Neural crest cell (in vitro differentiated cells): ENCODE data around the gene PSMG4. TPM values are rescaled to one million over a fixed set of nuclear protein-coding genes. Genes with fewer than 3 reads are reported as not detected.

Experiments
- DNase-seq: peaks from one replicate; pipeline ENCODE4 v3.0.0; 2021; ENCODE audit warnings: low read depth, mixed read lengths, low spot score
- H3K27ac Mint-ChIP-seq: one replicate; pipeline ENCODE4 v1.8.0; 2021; ENCODE audit warnings: mild to moderate bottlenecking, mixed read lengths; ENCODE audit not compliant: unreplicated experiment
- H3K27me3 Mint-ChIP-seq: 2 replicates; pipeline ENCODE4 v1.8.0; 2021; ENCODE audit warnings: low read depth, mild to moderate bottlenecking, mixed read lengths
- H3K36me3 Mint-ChIP-seq: 2 replicates; pipeline ENCODE4 v1.8.0; 2021; ENCODE audit warnings: low read depth, mild to moderate bottlenecking, mixed read lengths
- H3K4me1 Mint-ChIP-seq: 2 replicates; pipeline ENCODE4 v1.8.0; 2021; ENCODE audit warnings: mixed read lengths
- H3K4me3 Mint-ChIP-seq: one replicate; pipeline ENCODE4 v1.8.0; 2021; ENCODE audit warnings: mild to moderate bottlenecking, mixed read lengths
- H3K9me3 Mint-ChIP-seq: 2 replicates; pipeline ENCODE4 v1.8.0; 2021; ENCODE audit warnings: mixed read lengths
- CTCF ChIP-seq: fragments of 200-600 bp; sonication (generic); conservative IDR thresholded peaks from 2 replicates; pipeline ENCODE4 v1.5.0; 2021; ENCODE audit warnings: antibody characterized with exemption, mild to moderate bottlenecking
- total RNA-seq: library from RNA; stranded (reverse); gene quantifications from 2 replicates; pipeline ENCODE4 v1.2.1, GENCODE V29; 2021

PSMG4 gene
- total RNA-seq, 1 donor from 2014 or later, result 27.9 TPM

- Mint-ChIP-seq H3K9me3 (no peaks in the 10 kb centered on the region), H3K36me3 (peaks cover 5% of the 10 kb centered on the region), H3K27me3 (no peaks in the 10 kb centered on the region), H3K4me1 (peaks cover 36% of the 10 kb centered on the region), H3K4me3 (peak overlapping the region; percentile 36), H3K27ac (no peak overlapping the region)
- DNase-seq, result no peak
- no peak for TF ChIP-seq CTCF
Observed at GRCh38 chr6:3280091-3280490, 21.3 kb downstream of the PSMG4 start.

GRCh38 chr6:3280866-3281465 is 22.2 kb downstream of the PSMG4 start:
- no peak for TF ChIP-seq CTCF
- Mint-ChIP-seq H3K36me3 (peaks cover 7% of the 10 kb centered on the region), H3K9me3 (no peaks in the 10 kb centered on the region), H3K27me3 (no peaks in the 10 kb centered on the region), H3K4me1 (peaks cover 45% of the 10 kb centered on the region), H3K27ac (peak overlapping the region; percentile 71), H3K4me3 (no peak overlapping the region)
- DNase-seq, result no peak

- H3K36me3 Mint-ChIP-seq, result peaks cover 7% of the 10 kb centered on the region
- TF ChIP-seq CTCF, result no peak
Observed at GRCh38 chr6:3281631-3282475, 23.1 kb downstream of the PSMG4 start.

GRCh38 chr6:3282476-3283236 is 23.9 kb downstream of the PSMG4 start:
- no peak for DNase-seq
- no peak for TF ChIP-seq CTCF
- H3K27ac Mint-ChIP-seq, result no peak overlapping the region
- H3K27me3 Mint-ChIP-seq, result no peaks in the 10 kb centered on the region
- peaks cover 7% of the 10 kb centered on the region for H3K36me3 Mint-ChIP-seq
- H3K4me3 Mint-ChIP-seq, result peak overlapping the region; percentile 18
- H3K4me1 Mint-ChIP-seq, result peaks cover 54% of the 10 kb centered on the region
- no peaks in the 10 kb centered on the region for H3K9me3 Mint-ChIP-seq

More at GRCh38 chr6:3281631-3282475, 23.1 kb downstream of the PSMG4 start:
- Mint-ChIP-seq H3K9me3 (no peaks in the 10 kb centered on the region), H3K27me3 (no peaks in the 10 kb centered on the region), H3K4me1 (peaks cover 52% of the 10 kb centered on the region), H3K27ac (no peak overlapping the region), H3K4me3 (peak overlapping the region; percentile 24)
- no peak for DNase-seq

- no peak overlapping the region for H3K4me3 Mint-ChIP-seq
- no peak overlapping the region for H3K27ac Mint-ChIP-seq
- H3K36me3 Mint-ChIP-seq, result peaks cover 7% of the 10 kb centered on the region
Observed at GRCh38 chr6:3283241-3283640, 24.5 kb downstream of the PSMG4 start.

More at GRCh38 chr6:3283241-3283640, 24.5 kb downstream of the PSMG4 start:
- no peaks in the 10 kb centered on the region for H3K27me3 Mint-ChIP-seq
- TF ChIP-seq CTCF, result no peak
- peaks cover 54% of the 10 kb centered on the region for H3K4me1 Mint-ChIP-seq
- no peaks in the 10 kb centered on the region for H3K9me3 Mint-ChIP-seq
- DNase-seq, result no peak
